Lower leg skin (tissue), 3 donors: ENCODE measurements around the gene ZFYVE28.

Source experiments
- CTCF ChIP-seq, 3 donors: fragments of 450-650 bp; IDR thresholded peaks; one replicate each; pipeline ENCODE4 v1.5.1; 2016; ENCODE audit warnings: antibody characterized with exemption in 3 of 3, mild to moderate bottlenecking in 3 of 3, moderate library complexity in 2 of 3
- POLR2A ChIP-seq, 2 donors: fragments of 450-650 bp; IDR thresholded peaks; one replicate each; pipeline ENCODE4 v1.6.1; 2016 to 2017; ENCODE audit warnings: antibody characterized with exemption in 2 of 2, mild to moderate bottlenecking in 1 of 2, moderate library complexity in 1 of 2

- TF ChIP-seq CTCF (IDR thresholded peaks at IDR 0.05) (no peak), POLR2A (IDR thresholded peaks at IDR 0.05) (no peak)
These were observed 39.5 kb downstream of the ZFYVE28 start for GRCh38 chr4:2378898-2379297.
